ENCODE measurements around the gene TCERG1L.

- TF ChIP-seq PBX3 (IDR thresholded peaks at IDR 0.05) (no peak), EP300 (IDR thresholded peaks at IDR 0.05; ENCODE audit: borderline replicate concordance in 1 of 2, low read depth in 1 of 2, low read length in 1 of 2) (no peak), ZBTB33 (IDR thresholded peaks at IDR 0.05; ENCODE audit: borderline replicate concordance, low read depth) (no peak), REST (IDR thresholded peaks at IDR 0.05; ENCODE audit: low read depth, low read length) (no peak)
- TF ChIP-seq, protein P1, sequence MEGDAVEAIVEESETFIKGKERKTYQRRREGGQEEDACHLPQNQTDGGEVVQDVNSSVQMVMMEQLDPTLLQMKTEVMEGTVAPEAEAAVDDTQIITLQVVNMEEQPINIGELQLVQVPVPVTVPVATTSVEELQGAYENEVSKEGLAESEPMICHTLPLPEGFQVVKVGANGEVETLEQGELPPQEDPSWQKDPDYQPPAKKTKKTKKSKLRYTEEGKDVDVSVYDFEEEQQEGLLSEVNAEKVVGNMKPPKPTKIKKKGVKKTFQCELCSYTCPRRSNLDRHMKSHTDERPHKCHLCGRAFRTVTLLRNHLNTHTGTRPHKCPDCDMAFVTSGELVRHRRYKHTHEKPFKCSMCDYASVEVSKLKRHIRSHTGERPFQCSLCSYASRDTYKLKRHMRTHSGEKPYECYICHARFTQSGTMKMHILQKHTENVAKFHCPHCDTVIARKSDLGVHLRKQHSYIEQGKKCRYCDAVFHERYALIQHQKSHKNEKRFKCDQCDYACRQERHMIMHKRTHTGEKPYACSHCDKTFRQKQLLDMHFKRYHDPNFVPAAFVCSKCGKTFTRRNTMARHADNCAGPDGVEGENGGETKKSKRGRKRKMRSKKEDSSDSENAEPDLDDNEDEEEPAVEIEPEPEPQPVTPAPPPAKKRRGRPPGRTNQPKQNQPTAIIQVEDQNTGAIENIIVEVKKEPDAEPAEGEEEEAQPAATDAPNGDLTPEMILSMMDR (IDR thresholded peaks at IDR 0.05): no peak
Observed at GRCh38 chr10:131212763-131213325, 98.7 kb downstream of the TCERG1L start.
